Measurements from ENCODE around the gene METTL17.

DNA sequence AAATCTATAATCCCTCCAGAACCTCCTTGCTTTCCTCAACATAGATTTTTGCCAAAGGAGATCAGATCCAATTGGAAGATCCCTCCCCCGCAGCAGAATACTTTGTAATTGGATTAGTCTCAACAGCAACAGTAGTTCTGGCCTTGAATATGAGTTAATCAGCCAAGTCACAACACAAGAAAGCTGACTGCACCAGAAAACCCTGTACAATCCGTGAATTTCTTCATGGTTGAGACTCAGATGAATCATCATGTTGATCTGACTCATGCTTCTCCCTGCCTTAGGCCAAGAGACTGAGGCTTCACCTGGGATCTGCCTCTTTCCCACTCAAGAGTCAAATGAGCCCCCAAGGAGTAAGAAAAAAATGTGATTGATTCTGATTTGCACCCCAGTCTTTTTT, 3.0 kb upstream of the METTL17 start:
- TF ChIP-seq, protein P1, sequence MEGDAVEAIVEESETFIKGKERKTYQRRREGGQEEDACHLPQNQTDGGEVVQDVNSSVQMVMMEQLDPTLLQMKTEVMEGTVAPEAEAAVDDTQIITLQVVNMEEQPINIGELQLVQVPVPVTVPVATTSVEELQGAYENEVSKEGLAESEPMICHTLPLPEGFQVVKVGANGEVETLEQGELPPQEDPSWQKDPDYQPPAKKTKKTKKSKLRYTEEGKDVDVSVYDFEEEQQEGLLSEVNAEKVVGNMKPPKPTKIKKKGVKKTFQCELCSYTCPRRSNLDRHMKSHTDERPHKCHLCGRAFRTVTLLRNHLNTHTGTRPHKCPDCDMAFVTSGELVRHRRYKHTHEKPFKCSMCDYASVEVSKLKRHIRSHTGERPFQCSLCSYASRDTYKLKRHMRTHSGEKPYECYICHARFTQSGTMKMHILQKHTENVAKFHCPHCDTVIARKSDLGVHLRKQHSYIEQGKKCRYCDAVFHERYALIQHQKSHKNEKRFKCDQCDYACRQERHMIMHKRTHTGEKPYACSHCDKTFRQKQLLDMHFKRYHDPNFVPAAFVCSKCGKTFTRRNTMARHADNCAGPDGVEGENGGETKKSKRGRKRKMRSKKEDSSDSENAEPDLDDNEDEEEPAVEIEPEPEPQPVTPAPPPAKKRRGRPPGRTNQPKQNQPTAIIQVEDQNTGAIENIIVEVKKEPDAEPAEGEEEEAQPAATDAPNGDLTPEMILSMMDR (IDR thresholded peaks at IDR 0.05): no peak
- no peak for TF ChIP-seq POLR2A (IDR thresholded peaks at IDR 0.05)
